Inflammatory macrophage treated with lipopolysaccharide for 1 hour (primary cell): Measurements from ENCODE around the gene LHX6.

Source experiments
- DNase-seq, 2 donors: peaks; one replicate each; pipeline ENCODE4 v3.0.0-alpha.2; 2020 to 2022

LHX6 gene

DNA sequence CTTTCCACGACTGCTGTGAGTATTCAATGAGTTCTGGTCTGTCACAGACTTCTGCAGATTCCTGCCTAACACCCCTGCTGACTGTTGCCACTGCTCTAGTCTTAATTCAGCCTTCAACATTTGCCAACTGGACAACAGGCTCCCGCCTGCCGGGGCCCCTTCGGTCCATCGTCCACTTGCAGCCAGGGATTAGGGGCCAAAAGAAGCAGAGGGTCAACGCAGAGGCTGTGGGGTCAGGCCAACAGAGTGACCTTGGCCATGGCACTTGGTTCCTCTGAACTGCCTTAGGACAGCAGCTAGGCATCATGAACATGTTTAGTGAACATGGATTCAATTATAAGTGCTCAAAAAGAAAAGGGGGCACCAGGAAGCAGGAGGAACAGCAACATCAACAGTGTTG is 40.4 kb downstream of the LHX6 start:
- DNase-seq: no peak

DNA sequence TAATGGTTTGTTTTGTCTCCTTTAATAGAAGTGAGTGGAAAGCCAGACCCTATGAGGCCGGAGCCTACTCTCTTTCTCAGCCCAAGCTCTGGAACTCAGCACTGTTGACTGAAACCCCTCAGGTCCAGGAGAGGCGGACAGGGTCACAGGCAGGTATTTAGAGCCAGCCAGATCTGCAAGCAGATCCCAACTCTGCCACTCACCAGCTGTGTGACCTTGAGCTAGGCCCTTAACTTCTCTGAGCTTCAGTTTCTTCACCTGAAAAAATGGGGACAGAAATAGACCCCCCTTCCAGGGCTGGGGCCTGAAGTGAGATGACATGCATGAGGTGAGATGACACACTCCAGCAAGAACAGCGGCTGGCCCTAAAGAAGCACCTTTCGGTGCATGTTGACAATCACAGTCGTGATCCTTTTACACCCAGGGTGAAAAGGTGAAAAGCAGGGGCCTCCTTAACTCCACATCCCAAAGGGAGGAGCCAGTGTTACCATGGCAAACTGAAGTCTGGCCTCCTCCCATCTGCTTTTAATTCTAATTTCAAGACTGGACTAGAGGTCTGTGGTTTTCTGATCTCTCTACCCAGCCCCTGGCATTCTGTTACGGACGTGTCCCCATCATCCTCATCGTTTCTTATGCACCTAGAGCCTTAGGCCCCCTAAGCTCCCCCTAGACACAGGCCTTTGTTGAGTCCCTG is 41.8 kb downstream of the LHX6 start:
- DNase-seq: no peak

GRCh38 chr9:122186301-122186700 is 42.5 kb downstream of the LHX6 start:
- DNase-seq: no peak

DNA sequence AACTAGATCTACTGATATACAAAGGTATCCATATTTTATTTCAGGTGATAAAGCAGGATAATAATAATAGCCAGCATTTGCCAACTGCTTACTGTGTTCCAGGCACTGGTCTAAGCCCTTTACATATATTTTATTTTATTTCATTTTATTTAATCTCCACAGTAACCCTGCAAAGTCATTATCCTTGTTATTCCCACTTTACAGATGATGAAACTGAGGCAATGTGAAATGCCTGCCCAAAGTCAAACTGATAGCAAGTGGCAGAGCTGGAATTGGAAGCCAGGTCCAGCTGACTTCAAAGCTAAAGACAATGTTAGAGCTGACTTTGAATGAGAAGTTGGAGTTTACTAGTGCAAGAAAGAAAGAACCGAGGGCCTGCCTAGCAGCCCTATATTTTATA is 44.2 kb downstream of the LHX6 start:
- DNase-seq: no peak

GRCh38 chr9:122183501-122183900 is 45.3 kb downstream of the LHX6 start:
- DNase-seq: no peak

DNA sequence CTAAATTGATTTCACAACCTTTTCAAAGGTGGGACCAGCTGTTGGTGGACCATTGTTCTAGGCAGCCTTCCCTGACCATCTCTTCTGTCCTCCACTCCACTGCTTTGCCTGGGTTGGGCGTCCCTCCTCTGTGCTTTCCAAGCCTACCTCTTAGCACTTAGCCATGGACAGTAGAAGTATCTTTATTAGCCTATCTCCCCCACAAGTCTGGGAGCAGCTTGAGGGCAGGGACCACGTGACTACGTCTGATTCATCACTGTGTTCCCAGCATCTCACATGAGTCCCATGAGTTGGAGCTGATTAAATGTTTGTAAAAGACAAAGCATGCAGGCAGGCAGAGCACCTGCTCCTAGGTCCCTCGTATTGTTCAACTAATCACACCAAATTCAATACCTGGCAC is 48.1 kb downstream of the LHX6 start:
- no peak for DNase-seq

GRCh38 chr9:122179690-122180074 is 49.1 kb downstream of the LHX6 start:
- DNase-seq: no peak

- no peak for DNase-seq
Observed at GRCh38 chr9:122179054-122179689, 49.6 kb downstream of the LHX6 start.

GRCh38 chr9:122176916-122177315 is 51.8 kb downstream of the LHX6 start:
- no peak for DNase-seq

GRCh38 chr9:122173670-122174069 is 55.1 kb downstream of the LHX6 start:
- no peak for DNase-seq

GRCh38 chr9:122172131-122172530 is 56.6 kb downstream of the LHX6 start:
- DNase-seq: no peak

DNA sequence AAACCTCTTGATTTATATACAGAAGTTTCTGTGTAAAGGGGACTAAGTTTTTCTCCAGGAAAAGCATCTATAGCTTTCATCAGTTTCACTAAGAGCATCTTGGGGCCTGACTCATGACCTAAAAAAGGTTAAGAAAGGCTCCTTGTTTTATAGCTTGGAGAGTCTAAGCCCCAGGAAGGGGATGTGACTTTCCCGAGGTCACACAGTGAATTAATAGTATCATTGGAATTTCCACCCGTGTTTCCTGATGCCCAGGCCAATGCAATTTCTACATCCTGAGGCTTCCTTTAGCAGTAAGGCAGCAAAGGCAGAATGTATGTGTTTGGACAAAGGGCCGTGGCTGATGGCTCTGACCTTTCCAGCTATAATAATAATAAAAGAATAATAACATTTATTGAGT is 60.4 kb downstream of the LHX6 start:
- no peak for DNase-seq

GRCh38 chr9:122164286-122164685 is 64.5 kb downstream of the LHX6 start:
- DNase-seq: no peak

- no peak for DNase-seq
Observed at GRCh38 chr9:122162415-122162814, 66.3 kb downstream of the LHX6 start.

- DNase-seq: no peak
Observed at GRCh38 chr9:122159925-122160246, 68.9 kb downstream of the LHX6 start.

GRCh38 chr9:122159026-122159924 is 69.5 kb downstream of the LHX6 start, which contains the start of the genes MORN5 and NDUFA8:
Gene MORN5 (plus strand): TSS chr9:122159908. CDS start chr9:122159973, 65 bp downstream.
Gene NDUFA8 (minus strand): TSS chr9:122159779. CDS start chr9:122159677, 102 bp downstream.
- peak; percentile 93 to 98 for DNase-seq

- DNase-seq: peak; percentile 22 to 28
Observed at GRCh38 chr9:122158202-122158601, 70.6 kb downstream of the LHX6 start.

DNA sequence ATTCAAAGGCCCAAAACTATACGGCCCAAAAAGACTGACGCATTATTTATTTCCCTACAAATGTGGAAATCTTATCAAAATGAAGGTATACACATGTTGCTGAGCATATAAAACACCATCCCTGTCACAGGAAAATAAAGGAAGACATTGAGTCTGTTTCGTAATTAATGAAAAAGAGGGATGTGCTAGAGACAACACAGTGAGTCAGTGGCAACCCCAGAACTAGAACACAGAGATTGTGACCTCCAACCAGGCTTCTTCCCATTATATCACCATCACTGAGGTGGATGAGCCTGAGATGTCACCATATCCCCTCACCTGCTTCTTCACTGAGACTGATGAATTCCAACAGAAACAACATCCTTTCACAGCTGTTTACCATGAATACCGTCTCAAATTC is 73.0 kb downstream of the LHX6 start:
- peak; percentile 49 to 53 for DNase-seq
